HG03469 (cell line): ENCODE data around the gene OR8D4.
"Not testable (repeated sequence)": the region's sequence is repeated elsewhere in the genome, so short reads cannot be mapped to it uniquely, and the experiment has no call there.

ENCODE experiments used
- ATAC-seq: cut with Tn5 transposase; IDR thresholded peaks from one replicate; pipeline ENCODE4 v1.9.1; 2021; ENCODE audit warnings: mild to moderate bottlenecking, moderate library complexity, moderate number of reproducible peaks; ENCODE audit not compliant: unreplicated experiment

OR8D4 gene

DNA sequence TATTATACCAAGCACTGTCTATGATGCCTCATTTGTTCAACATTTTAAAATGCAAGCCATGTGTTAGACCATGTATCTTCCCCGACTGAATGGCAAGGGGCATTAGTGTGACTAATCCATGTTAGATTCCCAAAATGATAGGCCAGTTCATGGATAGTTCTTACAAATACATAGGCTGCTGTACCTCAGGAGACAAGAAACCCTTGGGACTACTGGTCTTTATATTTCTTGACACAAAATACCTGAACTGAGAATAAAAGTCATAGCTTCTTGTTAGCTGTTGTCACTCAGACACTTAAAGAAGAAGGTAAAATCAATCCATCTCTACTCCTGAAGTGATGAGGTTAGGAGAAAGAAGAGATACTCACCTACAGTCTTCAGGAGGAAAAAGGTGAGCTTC, at the start of gene OR8D4:
TSS of gene OR8D4 (plus strand) at position 301 of the 400 bp plus-strand sequence. CDS start 4,265 bp downstream, outside the sequence.
- no peak for ATAC-seq

DNA sequence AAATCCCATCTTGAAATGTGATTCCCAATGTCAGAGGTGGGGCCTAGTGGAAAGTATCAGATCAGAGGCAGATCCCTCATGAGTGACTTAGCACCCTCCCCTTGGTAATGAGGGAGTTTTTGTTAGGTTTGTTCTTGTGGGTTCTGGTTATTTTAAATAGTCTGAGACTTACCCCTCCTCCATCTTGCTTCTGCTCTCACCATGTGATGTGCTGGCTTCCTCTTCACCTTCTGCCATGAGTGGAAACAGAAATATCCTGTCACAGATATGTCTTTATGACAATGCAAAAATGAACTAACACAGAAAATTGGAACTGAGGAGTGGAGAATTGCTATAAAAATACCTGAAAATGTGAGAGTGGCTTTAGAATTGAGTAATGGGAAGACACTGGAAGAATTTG, 49.6 kb upstream of the OR8D4 start:
- ATAC-seq: no peak

DNA sequence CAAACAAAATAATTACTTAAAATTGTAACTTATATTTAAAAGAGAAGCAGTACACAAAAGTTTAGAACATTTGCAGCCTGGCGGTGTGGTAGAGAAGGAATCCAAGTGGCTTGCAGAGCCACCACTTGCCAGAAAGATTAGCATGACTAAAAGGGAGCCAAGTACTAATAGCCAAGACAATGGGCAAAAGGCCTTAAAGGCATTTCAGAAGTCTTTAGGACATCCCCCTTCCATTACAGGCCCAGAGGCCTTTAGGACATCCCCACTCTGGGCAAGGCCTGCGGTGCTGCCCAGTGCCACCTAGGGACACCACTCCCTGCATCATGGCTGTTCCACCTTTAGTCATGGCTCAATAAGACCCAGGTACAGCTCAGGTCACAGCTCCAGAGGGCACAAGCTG, 48.9 kb upstream of the OR8D4 start:
- no peak for ATAC-seq

DNA sequence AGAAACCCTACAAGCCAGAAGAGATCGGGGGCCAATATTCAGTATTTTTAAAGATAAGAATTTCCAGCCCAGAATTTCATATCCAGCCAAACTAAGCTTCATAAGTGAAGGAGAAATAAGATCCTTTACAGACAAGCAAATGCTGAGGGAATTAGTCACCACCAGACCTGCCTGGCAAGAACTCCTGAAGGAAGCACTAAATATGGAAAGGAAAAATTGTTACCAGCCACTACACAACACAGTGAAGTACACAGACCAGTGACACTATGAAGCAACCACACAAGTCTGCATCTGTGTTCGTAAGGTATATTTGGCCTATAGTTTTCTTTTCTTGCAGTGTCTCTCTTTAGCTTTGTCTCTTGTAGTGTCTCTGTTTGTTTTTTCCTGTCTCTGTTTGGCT, 45.5 kb upstream of the OR8D4 start:
- no peak for ATAC-seq

DNA sequence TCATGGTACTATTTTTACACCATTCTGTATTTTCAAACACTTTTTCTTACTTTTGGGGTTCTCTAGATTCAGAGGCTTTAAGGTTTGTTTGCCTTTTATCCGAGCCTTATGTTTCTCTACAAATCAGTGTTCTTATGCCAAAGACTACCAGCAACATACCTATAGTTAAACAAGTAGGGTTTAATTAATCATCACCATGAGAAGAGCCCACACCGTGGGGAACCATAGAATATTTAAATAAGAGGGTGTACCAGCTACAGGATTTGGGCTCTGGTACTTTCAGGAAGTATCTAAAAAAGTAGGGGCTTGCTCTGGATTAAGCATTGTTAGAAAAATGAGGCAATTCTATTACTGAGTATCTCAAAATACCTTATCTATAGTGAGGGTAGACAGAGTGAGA, 42.2 kb upstream of the OR8D4 start:
- ATAC-seq: no peak

DNA sequence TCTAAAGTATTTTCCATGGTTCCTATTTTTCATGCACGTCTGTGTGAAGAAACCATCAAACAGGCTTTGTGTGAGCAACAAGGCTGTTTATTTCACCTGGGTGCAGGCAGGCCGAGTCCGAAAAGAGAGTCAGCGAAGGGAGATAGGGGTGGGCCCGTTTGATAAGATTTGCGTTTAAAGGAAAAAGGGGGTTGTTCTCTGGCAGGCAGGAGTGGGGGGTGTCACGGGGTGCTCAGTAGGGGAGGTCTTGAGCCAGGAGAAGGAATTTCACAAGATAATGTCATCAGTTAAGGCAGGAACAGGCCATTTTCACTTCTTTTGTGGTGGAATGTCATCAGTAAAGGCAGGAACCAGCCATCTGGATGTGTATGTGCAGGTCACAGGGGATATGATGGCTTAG, 36.7 kb upstream of the OR8D4 start:
- ATAC-seq: not testable (repeated sequence)

DNA sequence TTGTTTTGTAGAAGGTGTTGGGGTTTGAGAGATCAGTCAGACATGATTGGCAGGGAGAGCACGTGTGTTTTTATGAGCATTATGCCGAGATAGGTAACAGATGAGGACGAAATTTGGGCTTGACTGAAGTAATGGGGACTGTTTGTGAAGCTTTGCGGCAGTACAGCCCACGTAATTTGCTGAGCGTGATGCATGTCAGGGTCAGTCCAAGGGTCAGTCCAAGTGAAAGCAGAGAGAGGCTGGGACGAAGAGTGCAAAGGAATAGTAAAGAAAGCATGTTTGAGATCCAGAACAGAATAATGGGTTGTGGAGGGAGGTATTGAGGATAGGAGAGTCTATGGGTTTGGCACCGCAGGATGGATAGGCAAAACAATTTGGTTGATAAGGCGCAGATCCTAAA, 34.2 kb upstream of the OR8D4 start:
- ATAC-seq: not testable (repeated sequence)

DNA sequence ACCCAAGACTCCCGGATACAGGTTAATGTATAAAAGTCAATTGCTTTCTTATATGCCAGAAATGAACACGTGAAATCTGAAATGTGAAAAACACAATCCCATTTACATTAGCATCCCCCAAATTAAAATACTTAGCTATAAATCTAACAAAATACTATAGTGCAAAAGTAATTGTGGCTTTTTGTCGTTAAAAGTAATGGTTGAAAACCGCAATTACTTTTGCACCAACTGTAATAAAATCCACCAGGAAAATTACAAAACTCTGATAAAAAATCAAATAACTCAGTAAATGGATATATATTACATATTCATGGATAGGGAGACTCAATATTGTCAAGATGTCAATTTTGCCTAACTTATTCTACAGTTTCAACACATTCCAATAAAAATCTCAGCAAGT, 21.1 kb upstream of the OR8D4 start:
- ATAC-seq: no peak

DNA sequence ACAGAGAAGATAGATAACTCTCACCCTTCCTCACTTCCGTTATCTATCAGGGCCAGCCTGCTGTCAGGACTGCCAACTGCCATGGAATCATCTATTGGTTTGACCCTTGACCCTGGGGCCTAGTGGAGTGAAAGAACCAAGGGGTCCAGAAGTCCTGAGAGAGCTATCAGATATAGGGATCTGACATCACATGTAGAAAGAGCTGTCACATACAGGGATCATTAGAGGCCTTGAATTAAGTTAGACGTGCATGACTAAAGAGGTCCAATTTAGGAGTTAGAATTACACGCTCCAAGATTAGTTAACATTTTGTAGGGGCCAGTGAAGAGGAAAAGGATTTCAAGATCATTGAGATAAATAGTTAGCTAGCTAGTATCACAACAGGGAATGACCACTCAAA, 16.4 kb upstream of the OR8D4 start, which contains the start of gene TMEM225:
TSS of gene TMEM225 (minus strand) at position 101 of the 400 bp plus-strand sequence. CDS start 245 bp downstream, outside the sequence.
- ATAC-seq: no peak

DNA sequence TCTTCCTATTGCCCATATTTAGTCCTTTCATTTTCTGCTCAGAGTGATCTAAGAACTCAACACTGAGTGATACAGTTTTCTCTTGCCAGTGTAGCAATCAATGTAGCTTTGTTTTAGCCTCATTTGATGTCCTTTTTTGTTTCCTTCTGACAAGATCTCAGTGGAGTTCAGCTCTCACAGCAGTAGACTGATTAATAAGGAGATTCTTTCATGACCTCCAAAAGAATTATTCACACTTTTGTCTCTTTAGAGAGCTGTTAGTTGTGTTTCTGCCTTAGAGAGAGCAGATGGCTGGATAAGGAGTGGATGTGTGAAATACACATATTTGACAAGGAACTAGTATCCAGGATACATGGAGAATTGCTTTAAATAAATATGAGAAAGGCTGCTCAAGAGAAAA, 9.9 kb upstream of the OR8D4 start:
- ATAC-seq: no peak

DNA sequence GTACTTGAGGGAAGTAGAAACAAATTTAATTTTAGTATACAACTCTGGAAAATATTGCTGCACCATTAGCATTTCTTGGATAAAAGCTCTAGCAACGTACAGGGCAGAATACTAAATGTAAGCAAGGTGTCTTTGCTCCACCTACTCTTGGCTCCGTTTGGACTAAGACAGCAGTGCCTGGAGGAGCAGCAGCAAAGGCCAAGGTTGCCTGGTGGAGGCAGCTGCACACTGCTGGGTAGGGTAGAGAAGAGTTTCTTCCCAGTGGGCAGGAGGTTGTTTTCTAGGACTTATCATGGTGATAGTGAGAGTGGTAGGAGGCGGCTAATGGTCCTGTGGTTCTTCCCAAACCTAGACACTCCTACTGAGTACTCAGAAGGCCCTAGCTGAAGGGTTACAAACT, 2.2 kb upstream of the OR8D4 start:
- no peak for ATAC-seq

DNA sequence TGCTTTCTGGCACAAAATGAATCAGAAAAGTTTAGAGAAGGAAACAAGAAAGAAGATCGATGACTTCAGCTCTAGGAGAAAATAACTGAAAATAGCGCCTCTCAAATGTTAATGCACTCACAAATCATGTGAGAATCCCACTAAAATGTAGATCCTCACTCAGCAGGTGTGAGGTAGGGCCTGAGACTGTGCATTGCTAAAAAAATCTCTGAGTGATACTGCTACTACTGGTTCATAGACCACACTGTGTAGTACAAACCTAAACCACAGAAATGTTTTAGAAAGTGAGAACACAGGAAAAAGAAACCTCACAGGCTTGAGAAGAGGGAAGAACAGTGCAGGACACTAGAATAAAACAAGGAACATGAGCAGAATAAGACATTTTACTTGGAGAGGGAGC, 2.0 kb downstream of the OR8D4 start:
- ATAC-seq: peak; percentile 91

DNA sequence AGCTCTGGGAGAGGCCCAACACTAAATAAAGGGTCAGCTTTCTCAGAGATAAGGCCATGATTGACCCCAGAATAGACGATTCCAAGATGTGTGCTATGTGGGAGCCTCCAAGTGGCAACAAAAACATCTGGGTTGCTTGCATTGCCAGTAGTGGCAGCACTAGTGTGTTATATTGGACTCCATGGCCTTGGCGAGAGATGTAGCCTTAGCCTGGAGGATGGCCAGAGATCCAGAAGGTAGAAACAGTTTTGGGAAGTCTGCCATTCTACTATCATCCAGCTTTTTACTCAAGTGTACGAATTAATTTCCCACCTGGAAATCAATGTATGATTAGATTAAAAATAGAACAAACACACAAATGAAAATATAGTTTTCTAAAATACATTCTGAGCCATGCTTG, 3.0 kb downstream of the OR8D4 start:
- ATAC-seq: no peak

DNA sequence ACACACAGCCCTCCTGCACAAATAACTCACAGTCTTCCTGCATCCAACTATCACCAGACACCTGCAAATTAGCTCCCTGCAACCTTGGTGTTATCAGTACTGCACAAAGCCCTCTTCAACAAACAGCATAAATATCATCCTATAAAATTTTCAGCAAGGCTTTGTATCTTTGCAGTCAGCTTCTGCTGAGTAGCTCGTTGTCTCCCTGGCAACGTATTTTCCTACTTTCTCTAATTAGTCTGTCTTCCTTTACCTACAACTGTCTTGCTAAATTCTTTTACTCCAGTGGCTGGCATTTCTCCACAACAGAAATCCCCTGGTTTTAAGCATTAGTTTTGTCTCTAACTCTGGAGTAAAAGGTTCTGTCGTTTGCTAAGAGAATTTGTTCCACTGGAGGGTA, 3.9 kb downstream of the OR8D4 start:
- ATAC-seq: no peak

DNA sequence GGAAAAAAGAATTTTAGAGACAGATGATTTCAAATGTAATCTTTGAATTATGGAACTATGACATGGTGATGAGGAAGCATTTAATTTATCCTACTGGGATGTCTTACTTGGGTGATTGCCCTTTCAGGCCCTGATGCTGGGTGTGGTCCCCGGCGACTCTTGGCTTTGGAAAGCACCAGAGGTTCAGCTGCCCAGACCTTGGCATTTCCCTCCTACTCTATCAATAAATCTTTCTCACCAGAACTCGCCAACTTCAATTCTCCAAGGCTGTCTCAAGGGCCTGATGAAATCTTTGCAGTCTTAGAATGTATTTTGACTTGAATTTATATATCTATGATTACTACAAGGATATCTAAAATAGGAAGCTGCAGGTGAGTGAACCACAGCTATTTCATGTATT, 19.0 kb downstream of the OR8D4 start:
- no peak for ATAC-seq

DNA sequence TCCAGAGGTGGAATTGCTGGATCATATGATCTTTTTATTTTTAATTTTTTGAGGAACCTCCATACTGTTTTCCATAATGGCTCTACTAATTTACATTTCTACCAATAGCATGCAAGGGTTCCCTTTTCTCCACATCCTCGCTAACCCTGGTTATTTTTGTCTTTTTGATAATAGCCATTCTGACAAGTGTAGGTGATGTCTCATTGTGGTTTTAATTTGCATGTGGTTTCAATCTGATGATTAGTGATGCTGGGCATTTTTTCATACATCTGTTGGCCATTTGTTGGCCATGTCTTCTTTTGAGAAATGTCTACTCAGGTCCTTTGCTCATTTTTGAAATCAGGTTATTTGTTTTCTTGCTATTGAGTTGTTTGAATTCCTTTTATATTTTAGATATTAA, 22.1 kb downstream of the OR8D4 start:
- peak; percentile 55 for ATAC-seq

DNA sequence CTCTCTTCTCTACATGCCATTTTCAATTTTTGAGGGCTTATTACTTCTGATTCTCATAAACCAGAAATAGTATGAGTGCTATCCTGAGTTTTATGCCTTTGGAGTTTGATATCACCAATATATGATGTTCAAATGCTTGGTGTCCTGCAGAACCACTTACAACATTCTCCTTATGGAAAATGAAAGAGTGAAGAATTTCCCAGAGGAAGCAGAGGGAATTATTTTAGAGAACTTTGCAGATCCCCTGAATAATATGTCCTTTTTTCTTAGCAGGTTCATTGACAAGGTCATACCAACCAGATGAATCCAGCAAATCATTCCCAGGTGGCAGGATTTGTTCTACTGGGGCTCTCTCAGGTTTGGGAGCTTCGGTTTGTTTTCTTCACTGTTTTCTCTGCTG, 37.4 kb downstream of the OR8D4 start, which contains the start of gene OR4D5:
TSS of gene OR4D5 (plus strand) at position 301 of the 400 bp plus-strand sequence. CDS start at position 301, 0 bp downstream.
- ATAC-seq: no peak

DNA sequence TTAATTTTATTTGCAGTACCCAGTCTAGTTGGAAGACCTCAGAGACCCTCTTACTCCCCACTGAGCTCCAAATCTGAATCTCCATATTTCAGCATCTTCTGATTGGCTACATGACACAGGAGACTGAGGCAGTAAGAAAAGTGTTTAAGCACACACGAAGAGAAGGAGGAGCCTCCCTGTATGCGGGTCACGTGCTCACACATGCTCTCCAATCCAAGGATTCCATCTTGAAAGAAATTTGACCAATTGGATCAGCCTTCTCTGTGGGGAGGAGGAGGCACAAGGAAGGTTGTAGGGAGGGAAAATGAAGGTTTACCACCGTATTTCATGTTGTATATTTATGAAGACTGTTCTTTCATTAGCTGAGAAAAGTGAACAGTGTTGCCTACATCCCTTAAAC, 40.4 kb downstream of the OR8D4 start:
- ATAC-seq: no peak

DNA sequence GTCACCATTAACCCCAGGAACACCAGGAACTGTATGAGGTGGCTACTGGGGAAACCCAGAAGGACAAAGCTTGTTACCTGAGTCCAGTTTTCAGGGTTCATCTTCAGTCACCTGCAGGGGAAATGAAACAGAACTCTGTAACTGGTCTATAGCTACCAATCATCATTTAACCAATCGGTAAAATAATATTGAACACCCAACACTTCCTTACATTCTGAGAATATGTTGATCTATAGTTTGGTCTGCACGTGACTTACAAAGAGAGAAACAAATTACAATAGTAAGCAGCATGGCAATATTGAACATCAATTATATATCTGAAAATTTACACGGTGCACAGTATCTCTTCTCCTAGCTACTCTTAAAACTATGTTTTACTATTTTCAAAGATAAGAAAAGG, 41.8 kb downstream of the OR8D4 start, which contains the start of gene OR6T1:
TSS of gene OR6T1 (minus strand) at position 101 of the 400 bp plus-strand sequence. CDS start at position 101, 0 bp downstream.
- ATAC-seq: no peak

DNA sequence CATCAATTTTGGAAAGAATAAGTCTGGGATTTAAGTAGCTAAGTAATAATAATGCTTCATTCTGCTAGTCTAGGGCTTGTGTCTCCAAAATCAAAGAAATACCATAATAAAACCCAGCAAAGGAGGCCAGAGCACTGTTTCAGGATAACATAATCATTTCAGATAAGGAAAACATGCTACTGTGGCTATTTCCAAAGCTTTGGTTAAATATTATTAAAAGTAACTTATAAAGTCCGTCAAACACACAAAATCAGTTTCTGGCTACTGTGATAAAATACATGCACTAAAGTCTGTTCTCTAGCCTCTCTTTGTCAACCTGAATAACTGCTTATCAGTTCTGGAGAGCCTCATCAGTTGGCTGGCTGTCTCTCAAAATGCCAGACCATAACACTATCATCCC, 43.2 kb downstream of the OR8D4 start:
- no peak for ATAC-seq

DNA sequence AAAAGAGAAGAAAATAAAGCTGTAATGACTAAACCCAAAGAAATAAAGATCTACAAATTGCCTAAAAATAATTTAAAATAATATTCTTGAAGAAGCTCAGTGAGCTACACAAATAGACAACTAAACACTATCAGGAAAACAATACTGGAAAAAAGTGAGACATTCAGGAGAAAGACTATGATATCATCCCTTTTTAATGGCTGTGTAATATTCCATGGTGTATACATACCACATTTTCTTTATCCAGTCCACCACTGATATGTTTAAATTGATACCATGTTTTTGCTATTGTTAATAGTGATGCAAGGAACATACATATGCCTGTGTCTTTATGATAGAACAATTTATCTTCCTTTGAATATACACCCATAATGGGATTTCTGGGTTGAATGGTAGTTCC, 54.8 kb downstream of the OR8D4 start:
- ATAC-seq: no peak
